ENCODE data around the gene BARHL1. TPM values are rescaled to one million over a fixed set of nuclear protein-coding genes. Genes with fewer than 3 reads are reported as not detected.

Gene BARHL1
- total RNA-seq, 1 donor, result not detected

GRCh38 chr9:132585954-132586829, 3.8 kb downstream of the BARHL1 start:
- H3K4me3 ChIP-seq (ENCODE audit: low read depth, low read length), result no peak overlapping the region
- no peak for DNase-seq (ENCODE audit: low read depth)
- TF ChIP-seq CTCF (IDR thresholded peaks at IDR 0.05; ENCODE audit: insufficient read depth, low read length), result no peak

- no peak for TF ChIP-seq CTCF (IDR thresholded peaks at IDR 0.05; ENCODE audit: insufficient read depth, low read length)
- DNase-seq (ENCODE audit: low read depth), result no peak
- no peak overlapping the region for H3K4me3 ChIP-seq (ENCODE audit: low read depth, low read length)
These were observed 4.6 kb downstream of the BARHL1 start for GRCh38 chr9:132586830-132587591.

GRCh38 chr9:132587592-132587955, 5.2 kb downstream of the BARHL1 start:
- no peak for TF ChIP-seq CTCF (IDR thresholded peaks at IDR 0.05; ENCODE audit: insufficient read depth, low read length)
- DNase-seq (ENCODE audit: low read depth), result no peak

GRCh38 chr9:132588098-132588497, 5.7 kb downstream of the BARHL1 start:
- no peak overlapping the region for H3K4me3 ChIP-seq (ENCODE audit: low read depth, low read length)
- TF ChIP-seq CTCF (IDR thresholded peaks at IDR 0.05; ENCODE audit: insufficient read depth, low read length), result no peak
- DNase-seq (ENCODE audit: low read depth), result no peak

More at GRCh38 chr9:132587592-132587955, 5.2 kb downstream of the BARHL1 start:
- no peak overlapping the region for H3K4me3 ChIP-seq (ENCODE audit: low read depth, low read length)

- no peak overlapping the region for H3K4me3 ChIP-seq (ENCODE audit: low read depth, low read length)
- no peak for TF ChIP-seq CTCF (IDR thresholded peaks at IDR 0.05; ENCODE audit: insufficient read depth, low read length)
- no peak for DNase-seq (ENCODE audit: low read depth)
These were observed 6.2 kb downstream of the BARHL1 start for GRCh38 chr9:132588501-132589147.

- H3K4me3 ChIP-seq (ENCODE audit: low read depth, low read length), result no peak overlapping the region
- no peak for DNase-seq (ENCODE audit: low read depth)
- TF ChIP-seq CTCF (IDR thresholded peaks at IDR 0.05; ENCODE audit: insufficient read depth, low read length), result no peak
These were observed 7.0 kb downstream of the BARHL1 start for GRCh38 chr9:132589148-132590036.
